HG02623 (cell line): Measurements from ENCODE around the gene AQP9.
"Not testable (repeated sequence)": the region's sequence is repeated elsewhere in the genome, so short reads cannot be mapped to it uniquely, and the experiment has no call there.

Experiments
- ATAC-seq: cut with Tn5 transposase; IDR thresholded peaks from one replicate; pipeline ENCODE4 v1.9.1; 2021; ENCODE audit warnings: moderate library complexity; ENCODE audit not compliant: unreplicated experiment

AQP9 gene

GRCh38 chr15:58175955-58176354, 37.8 kb downstream of the AQP9 start:
- no peak for ATAC-seq

DNA sequence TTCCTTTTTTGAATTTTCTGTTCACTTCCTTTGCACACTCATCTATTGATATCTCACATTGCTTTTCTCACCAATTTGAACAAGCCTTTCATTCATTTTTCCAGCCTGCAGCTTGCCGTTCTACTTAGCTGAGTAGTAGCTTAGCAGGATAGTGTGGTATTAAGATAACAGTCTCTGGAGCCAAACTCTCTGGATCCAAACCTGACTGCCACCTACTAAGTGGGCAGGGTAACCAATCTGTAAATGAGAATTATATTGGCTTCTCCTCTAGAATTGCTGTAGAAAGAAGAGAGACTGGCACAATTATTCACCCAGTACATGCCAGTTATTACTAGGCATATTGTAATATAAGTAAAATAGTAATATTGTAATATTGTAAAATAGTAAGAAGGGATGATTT, 40.5 kb downstream of the AQP9 start:
- no peak for ATAC-seq

- ATAC-seq, result no peak
These were observed 41.0 kb downstream of the AQP9 start for GRCh38 chr15:58179206-58179605.

GRCh38 chr15:58179741-58180381, 41.7 kb downstream of the AQP9 start:
- no peak for ATAC-seq

DNA sequence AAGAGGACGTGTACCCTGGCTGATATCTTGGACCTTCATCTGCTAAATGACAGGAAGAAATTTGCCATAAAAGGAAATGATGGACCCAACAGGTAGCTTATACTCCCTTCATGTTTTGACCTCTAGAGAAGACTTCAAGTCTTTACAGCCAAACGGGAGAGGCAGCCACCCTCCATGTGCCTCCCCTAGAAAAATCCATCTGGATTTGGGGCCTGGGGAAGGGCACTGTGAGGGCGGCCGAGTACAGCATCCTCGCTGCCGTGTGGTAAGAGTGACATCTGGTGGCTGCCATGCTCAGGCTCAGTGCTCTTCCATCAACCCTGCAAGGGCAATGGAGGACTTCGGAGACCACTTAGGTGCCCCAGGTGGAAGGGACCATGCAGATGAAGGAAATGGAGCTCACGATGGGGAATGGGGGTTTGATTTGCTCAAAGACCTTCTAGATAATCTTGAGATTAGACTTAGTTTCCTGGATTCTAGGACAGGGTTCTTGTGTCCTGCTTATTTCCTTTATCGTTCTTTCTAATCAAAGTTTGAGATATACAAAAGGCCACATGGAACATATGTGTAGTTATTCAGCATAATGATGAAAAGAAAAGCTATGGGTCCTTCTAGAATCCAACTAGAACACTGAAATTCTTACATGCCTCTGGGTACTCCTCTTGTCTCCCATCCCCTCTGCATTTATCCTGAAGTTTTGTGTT, 44.4 kb downstream of the AQP9 start:
- no peak for ATAC-seq

DNA sequence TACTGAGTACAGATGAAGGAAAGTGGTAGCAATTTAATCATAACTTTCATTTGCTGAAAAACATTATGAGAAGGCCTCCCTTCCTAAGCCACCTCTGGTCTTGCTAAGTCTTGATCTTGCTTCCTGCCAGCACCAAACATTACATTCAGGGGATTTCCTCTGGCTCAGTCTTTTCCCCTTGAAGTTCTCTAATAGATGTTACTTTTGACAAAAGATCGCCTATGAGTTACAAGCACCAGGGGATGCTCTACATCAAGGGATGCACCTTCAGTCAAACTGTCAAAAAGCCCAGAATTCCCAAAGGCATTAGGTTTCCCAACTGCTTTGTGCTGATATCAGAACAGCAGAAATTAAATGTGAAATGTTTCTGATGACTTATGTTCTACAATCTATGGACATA, 47.3 kb downstream of the AQP9 start:
- ATAC-seq, result no peak

- ATAC-seq, result no peak
These were observed 51.1 kb downstream of the AQP9 start for GRCh38 chr15:58189148-58189811.

GRCh38 chr15:58190419-58190818, 52.2 kb downstream of the AQP9 start:
- no peak for ATAC-seq

GRCh38 chr15:58193636-58194035, 55.5 kb downstream of the AQP9 start:
- not testable (repeated sequence) for ATAC-seq

- ATAC-seq, result no peak
These were observed 62.6 kb downstream of the AQP9 start for GRCh38 chr15:58200739-58201138.

DNA sequence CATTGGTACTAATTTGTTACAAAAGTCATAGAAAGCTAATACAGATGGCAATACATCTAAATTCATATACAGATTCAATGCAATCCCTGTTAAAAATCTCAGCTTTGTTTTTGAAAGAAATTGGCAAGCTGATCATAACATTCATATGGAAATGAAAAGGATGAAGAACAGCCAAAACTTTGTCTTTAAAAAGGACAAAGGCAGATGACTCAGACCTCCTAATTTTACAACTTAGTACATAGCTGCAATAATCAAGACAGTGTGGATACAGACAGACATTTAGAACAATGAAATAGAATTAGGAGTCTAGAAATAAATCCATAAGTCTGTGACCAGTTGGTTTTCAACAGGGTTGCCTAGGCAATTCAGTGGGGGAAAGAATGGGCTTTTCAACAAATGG, 63.3 kb downstream of the AQP9 start:
- no peak for ATAC-seq

- no peak for ATAC-seq
These were observed 65.4 kb downstream of the AQP9 start for GRCh38 chr15:58203537-58203936.

DNA sequence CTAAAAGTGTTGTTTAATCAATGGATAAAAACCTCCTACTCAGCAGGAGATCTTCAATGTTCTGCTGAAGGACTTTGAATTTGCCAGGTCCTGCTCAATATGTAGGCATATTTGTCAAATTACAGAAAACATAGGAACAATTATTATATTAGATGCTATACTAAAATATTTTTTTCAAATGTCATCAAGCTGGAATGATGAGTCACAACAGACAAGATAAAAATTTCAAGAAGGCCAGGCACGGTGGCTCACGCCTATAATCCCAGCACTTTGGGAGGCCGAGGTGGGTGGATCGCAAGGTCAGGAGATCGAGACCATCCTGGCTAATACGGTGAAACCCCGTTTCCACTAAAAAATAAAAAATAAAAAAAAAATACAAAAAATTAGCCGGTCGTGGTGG, 68.0 kb downstream of the AQP9 start:
- no peak for ATAC-seq

DNA sequence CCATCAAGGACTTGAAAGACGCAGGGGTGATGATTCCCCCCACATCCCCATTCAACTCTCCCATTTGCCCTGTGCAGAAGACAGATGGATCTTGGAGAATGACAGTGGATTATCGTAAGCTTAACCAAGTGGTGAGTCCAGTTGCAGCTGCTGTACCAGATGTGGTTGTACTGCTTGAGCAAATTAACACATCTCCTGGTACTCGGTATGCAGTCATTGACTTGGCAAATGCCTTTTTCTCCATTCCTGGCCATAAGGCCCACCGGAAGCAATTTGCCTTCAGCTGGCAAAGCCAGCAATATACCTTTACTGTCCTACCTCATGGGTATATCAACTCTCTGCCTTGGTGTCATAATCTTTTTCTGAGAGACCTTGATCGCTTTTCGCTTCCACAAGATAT, 70.0 kb downstream of the AQP9 start:
- ATAC-seq, result not testable (repeated sequence)

DNA sequence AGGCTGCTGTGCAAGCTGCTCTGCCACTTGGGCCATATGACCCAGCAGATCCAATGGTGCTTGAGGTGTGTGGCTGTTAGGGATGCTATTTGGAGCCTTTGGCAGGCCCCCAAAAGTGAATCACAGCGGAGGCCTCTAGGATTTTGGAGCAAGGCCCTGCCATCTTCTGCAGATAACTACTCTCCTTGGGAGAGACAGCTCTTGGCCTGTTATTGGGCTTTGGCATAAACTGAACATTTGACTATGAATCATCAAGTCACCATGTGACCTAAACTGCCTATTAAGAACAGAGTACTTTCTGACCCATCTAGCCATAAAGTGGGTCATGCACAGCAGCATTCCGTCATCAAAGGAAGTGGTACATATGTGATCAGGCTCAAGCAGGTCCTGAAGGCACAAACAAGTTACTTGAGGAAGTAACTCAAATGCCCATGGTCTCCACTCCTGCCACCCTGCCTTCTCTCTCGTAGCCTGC, 70.9 kb downstream of the AQP9 start:
- not testable (repeated sequence) for ATAC-seq

- ATAC-seq, result not testable (repeated sequence)
These were observed 71.8 kb downstream of the AQP9 start for GRCh38 chr15:58210031-58210430.

- no peak for ATAC-seq
These were observed 74.8 kb downstream of the AQP9 start for GRCh38 chr15:58212909-58213526.

DNA sequence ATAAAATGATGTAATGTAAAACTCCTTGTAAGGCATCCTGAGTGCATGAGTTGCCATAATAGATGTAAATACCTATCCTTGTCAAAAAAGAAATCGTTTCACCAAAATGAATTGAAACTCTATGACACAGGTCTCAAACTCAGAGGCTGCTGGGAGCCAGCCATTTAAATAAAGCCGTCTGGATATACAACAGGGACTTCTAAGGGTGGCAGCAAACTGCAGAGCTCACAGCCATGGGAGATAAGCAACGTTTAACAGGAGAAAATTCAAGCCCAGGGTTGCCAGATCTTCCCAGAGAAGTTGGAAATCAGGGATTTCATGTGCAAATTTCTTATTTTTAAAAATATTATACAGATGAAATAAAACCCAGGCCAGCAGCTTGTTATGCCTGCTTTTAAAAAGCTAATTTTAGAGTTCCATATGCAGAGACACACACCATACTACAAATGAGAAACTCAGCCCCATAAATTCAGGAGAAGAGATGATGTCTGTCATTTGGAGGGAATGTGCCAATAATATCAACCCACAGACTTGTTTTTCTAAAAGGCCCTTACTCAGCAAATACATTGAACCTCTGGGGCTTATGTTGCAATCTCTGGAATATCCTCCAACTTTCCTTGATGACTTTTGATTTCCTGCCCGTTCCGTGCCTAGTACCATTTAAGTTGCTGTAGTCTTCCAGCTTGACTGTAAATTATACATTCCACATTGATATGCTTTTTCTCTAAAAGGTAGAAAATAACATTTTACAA, 75.6 kb downstream of the AQP9 start:
- no peak for ATAC-seq

DNA sequence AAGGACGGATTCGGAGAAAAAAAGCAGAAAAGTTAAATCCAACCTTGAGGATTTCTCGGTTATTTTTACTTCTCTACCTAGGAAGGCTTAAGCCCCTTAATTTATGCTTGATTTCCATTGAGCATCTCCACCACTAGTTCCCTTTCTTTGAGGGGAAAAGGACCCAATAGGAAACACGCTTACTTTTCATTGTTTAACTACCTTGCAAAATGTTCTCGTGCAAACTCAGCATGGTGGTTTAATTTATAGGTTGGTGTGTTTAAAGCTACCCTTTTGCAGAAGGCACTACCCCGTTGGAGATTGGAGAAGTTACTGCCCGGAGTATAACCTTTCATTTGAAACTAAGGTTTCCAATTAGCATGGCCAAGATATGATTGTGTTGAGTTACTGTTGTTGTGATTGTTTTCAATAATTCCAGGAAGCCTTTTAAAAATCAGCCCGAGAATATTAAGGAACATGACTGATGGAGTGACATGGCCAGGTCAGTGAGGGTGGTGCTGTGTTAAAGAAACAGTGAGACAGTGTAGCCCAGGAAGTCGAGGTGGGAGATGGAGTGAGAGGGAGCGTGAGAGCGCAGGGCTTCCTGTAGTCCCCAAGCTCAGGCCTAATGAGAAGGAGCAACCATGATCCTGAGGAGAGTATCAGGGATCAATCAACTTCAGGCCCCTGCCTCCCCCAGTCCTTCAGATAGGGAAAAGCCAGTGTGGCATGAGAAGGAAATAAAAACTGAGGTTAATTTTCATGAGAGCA, 76.6 kb downstream of the AQP9 start:
- ATAC-seq, result no peak

- ATAC-seq, result no peak
These were observed 79.3 kb downstream of the AQP9 start for GRCh38 chr15:58217460-58217859.
